HepG2 (cell line): ENCODE results near the gene ZNF282.

Experiments
- ATF1 ChIP-seq: IDR thresholded peaks from 2 replicates; pipeline ENCODE4 v1.6.1; 2016; ENCODE audit warnings: mild to moderate bottlenecking, control low read depth
- CTCF ChIP-seq: sonication (generic); formaldehyde crosslinking; IDR thresholded peaks from 2 replicates; pipeline ENCODE4 v1.5.0; 2020; ENCODE audit warnings: mild to moderate bottlenecking, missing genetic modification reagents, moderate library complexity
- ELF3 ChIP-seq: IDR thresholded peaks from 2 replicates; pipeline ENCODE4 v1.6.1; 2016; ENCODE audit warnings: missing genetic modification reagents, missing compliant biosample characterization
- ELF4 ChIP-seq: sonication (generic); formaldehyde crosslinking; IDR thresholded peaks from 2 replicates; pipeline ENCODE4 v1.5.0; 2020; ENCODE audit warnings: missing genetic modification reagents, mild to moderate bottlenecking, moderate library complexity, borderline replicate concordance
- FOXM1 ChIP-seq: sonication (generic); formaldehyde crosslinking; IDR thresholded peaks from 2 replicates; pipeline ENCODE4 v1.5.0; 2020; ENCODE audit warnings: missing genetic modification reagents
- GABPA ChIP-seq, 2 experiments: IDR thresholded peaks; 2 replicates each; pipeline ENCODE4 v1.6.1; 2011 to 2016; ENCODE audit warnings: low read depth in 2 of 2, low read length in 1 of 2, missing biosample characterization in 1 of 2, missing genetic modification characterization in 1 of 2
- SMC3 ChIP-seq: IDR thresholded peaks from 2 replicates; pipeline ENCODE4 v1.6.1; 2011; ENCODE audit warnings: low read length, improper control_type of control experiment
- USF2 ChIP-seq, 2 experiments: sonication (generic) in 1 of 2; formaldehyde crosslinking in 1 of 2; IDR thresholded peaks; 2 replicates each; pipeline versions ENCODE4 v1.5.1 to v1.6.1; 2011 to 2020; ENCODE audit warnings: borderline replicate concordance in 1 of 2, low read depth in 1 of 2, low read length in 1 of 2, mild to moderate bottlenecking in 1 of 2, missing genetic modification reagents in 1 of 2, moderate library complexity in 1 of 2
- ZBTB7A ChIP-seq: sonication (generic); formaldehyde crosslinking; IDR thresholded peaks from 2 replicates; pipeline ENCODE4 v1.8.0; 2022; ENCODE audit warnings: mild to moderate bottlenecking, missing genetic modification reagents
- ZNF10 ChIP-seq: sonication (generic); formaldehyde crosslinking; IDR thresholded peaks from 2 replicates; pipeline ENCODE4 v1.4.0; 2020; ENCODE audit warnings: mild to moderate bottlenecking, low read depth, missing genetic modification reagents, borderline replicate concordance
- ZNF263 ChIP-seq: sonication (generic); formaldehyde crosslinking; IDR thresholded peaks from 2 replicates; pipeline ENCODE4 v1.4.0; 2020; ENCODE audit warnings: missing genetic modification reagents
- ZNF720 ChIP-seq: sonication (generic); formaldehyde crosslinking; IDR thresholded peaks from 2 replicates; pipeline ENCODE4 v1.4.0; 2020; ENCODE audit warnings: missing genetic modification reagents

DNA sequence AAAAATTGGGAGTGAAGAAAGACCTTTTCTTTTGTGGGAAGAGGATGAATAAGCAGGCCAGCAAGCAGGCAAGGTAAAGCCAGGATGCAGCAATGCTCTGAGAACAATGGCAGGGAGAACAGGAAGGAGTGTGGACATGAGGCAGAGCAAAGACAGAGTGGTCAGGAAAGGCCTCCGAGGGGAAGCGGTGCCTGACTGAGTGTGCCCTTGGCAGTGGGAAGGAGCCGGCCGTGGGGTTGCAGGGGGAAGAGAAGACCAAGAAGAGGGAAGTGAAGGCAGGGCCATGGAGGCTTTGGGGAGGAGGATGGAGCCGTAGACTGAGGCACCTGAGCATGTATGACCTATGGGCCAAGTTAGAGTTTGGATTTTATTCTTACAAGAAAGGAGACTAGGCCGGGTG is 22.2 kb downstream of the ZNF282 start:
- TF ChIP-seq USF2 (IDR thresholded peaks at IDR 0.05; ENCODE audit: low read depth, low read length) (no peak), USF2 (CRISPR knock-in tag; IDR thresholded peaks at IDR 0.05; ENCODE audit: borderline replicate concordance) (no peak), FOXM1 (CRISPR knock-in tag) (no peak), ZNF720 (CRISPR knock-in tag) (no peak), ELF3 (CRISPR knock-in tag) (no peak), GABPA (IDR thresholded peaks at IDR 0.05; ENCODE audit: low read depth, low read length) (no peak), GABPA (CRISPR knock-in tag; IDR thresholded peaks at IDR 0.05; ENCODE audit: low read depth) (no peak), CTCF (CRISPR knock-in tag) (no peak), SMC3 (no peak), ZBTB7A (CRISPR knock-in tag) (no peak), ZNF263 (no peak), ELF4 (CRISPR knock-in tag) (no peak), ATF1 (no peak), ZNF10 (no peak)
